HepG2 (cell line): ENCODE data around the gene YY1AP1. TPM values are rescaled to one million over a fixed set of nuclear protein-coding genes. Genes with fewer than 3 reads are reported as not detected.

Experiments
- ATF5 ChIP-seq: sonication (generic); formaldehyde crosslinking; IDR thresholded peaks from 2 replicates; pipeline ENCODE4 v1.4.0; 2020; ENCODE audit warnings: mild to moderate bottlenecking, low read depth, missing genetic modification reagents
- HNRNPK ChIP-seq: fragments of 200-400 bp; formaldehyde crosslinking; IDR thresholded peaks from 2 replicates; pipeline ENCODE4 v1.6.1; 2018; ENCODE audit warnings: low read length, low read depth, moderate library complexity, mild to moderate bottlenecking; ENCODE audit not compliant: poor library complexity, severe bottlenecking
- NAIF1 ChIP-seq: sonication (generic); formaldehyde crosslinking; IDR thresholded peaks from 2 replicates; pipeline ENCODE4 v1.5.0; 2020; ENCODE audit warnings: mild to moderate bottlenecking, missing genetic modification reagents, borderline replicate concordance
- SP5 ChIP-seq: IDR thresholded peaks from 2 replicates; pipeline ENCODE4 v1.6.1; 2016; ENCODE audit warnings: low read depth, borderline replicate concordance
- SRY ChIP-seq: sonication (generic); formaldehyde crosslinking; IDR thresholded peaks from 2 replicates; pipeline ENCODE4 v1.8.0; 2022; ENCODE audit warnings: mild to moderate bottlenecking, missing genetic modification reagents
- THRA ChIP-seq: sonication (generic); formaldehyde crosslinking; IDR thresholded peaks from 2 replicates; pipeline ENCODE4 v1.4.0; 2020; ENCODE audit warnings: missing genetic modification reagents, borderline replicate concordance
- ZBTB38 ChIP-seq: sonication (generic); formaldehyde crosslinking; IDR thresholded peaks from 2 replicates; pipeline ENCODE4 v1.5.1; 2020; ENCODE audit warnings: mild to moderate bottlenecking, missing genetic modification reagents
- ZBTB40 ChIP-seq, 2 experiments: fragments of 450-650 bp in 1 of 2; sonication (generic) in 1 of 2; formaldehyde crosslinking in 1 of 2; IDR thresholded peaks; 2 replicates each; pipeline versions ENCODE4 v1.6.1 to v1.8.0; 2016 to 2022; ENCODE audit warnings: antibody characterized with exemption in 1 of 2, mild to moderate bottlenecking in 1 of 2, missing genetic modification reagents in 1 of 2
- ZNF317 ChIP-seq: sonication (generic); formaldehyde crosslinking; IDR thresholded peaks from 2 replicates; pipeline ENCODE4 v1.5.0; 2020; ENCODE audit warnings: mild to moderate bottlenecking, missing genetic modification reagents
- ZNF567 ChIP-seq: sonication (generic); formaldehyde crosslinking; IDR thresholded peaks from 2 replicates; pipeline ENCODE4 v1.8.1; 2023; ENCODE audit warnings: mild to moderate bottlenecking, missing genetic modification reagents, borderline replicate concordance
- ZNF574 ChIP-seq: sonication (generic); formaldehyde crosslinking; IDR thresholded peaks from 2 replicates; pipeline ENCODE4 v1.4.0; 2020; ENCODE audit warnings: missing genetic modification reagents
- ZNF746 ChIP-seq: sonication (generic); formaldehyde crosslinking; IDR thresholded peaks from 2 replicates; pipeline ENCODE4 v1.8.0; 2022; ENCODE audit warnings: mild to moderate bottlenecking, missing genetic modification reagents
- ZNF772 ChIP-seq: sonication (generic); formaldehyde crosslinking; IDR thresholded peaks from 2 replicates; pipeline ENCODE4 v1.5.0; 2020; ENCODE audit warnings: mild to moderate bottlenecking, missing genetic modification reagents
- polyA plus RNA-seq, 8 experiments: library from polyadenylated mRNA; depleted of rRNA in 3 of 8; stranded (reverse) in 7 of 8; unstranded in 1 of 8; fragments of >200 nt; fragmentation: Illumina TruSeq in 4 of 8; extraction: Trizol in 4 of 8; gene quantifications; 2 replicates each; pipeline versions ENCODE4 v1.2.1 to v1.2.3, GENCODE V29; 2011 to 2016; ENCODE audit warnings: low read depth in 4 of 8, missing spikeins in 1 of 8, mixed read lengths in 1 of 8; ENCODE audit not compliant: insufficient read depth in 1 of 8
- total RNA-seq, 5 experiments: library from RNA; depleted of rRNA; stranded (reverse); fragments of >200 nt; fragmentation: Illumina TruSeq; extraction: Trizol; gene quantifications; 2 replicates each; pipeline ENCODE4 v1.2.3, GENCODE V29; 2016; ENCODE audit warnings: low read depth in 1 of 5

The YY1AP1 gene
- total and polyA plus RNA-seq, 2 of the 13 experiments (the other 11 are each of a cell fraction or from before 2014, with no cell fraction given): 28.5 to 69.4 TPM

GRCh38 chr1:155688324-155689080 lies at the start of gene YY1AP1 (continued):
- peak; percentile 55; the same call in 1 of the 2 replicates for TF ChIP-seq ZNF567 (CRISPR knock-in tag)
- TF ChIP-seq HNRNPK: peak; percentile 98
- TF ChIP-seq SRY (CRISPR knock-in tag): peak; percentile 95
- peak; percentile 51; the same call in 1 of the 2 replicates for TF ChIP-seq ZBTB38
- TF ChIP-seq ZNF746: peak; percentile 27; the same call in 1 of the 2 replicates
- peak; percentile 32; the same call in 1 of the 2 replicates for TF ChIP-seq ATF5 (CRISPR knock-in tag)
- no peak for TF ChIP-seq ZBTB40 (IDR thresholded peaks at IDR 0.05)
- peak; percentile 77 for TF ChIP-seq ZBTB40 (CRISPR knock-in tag; IDR thresholded peaks at IDR 0.05)
- TF ChIP-seq ZNF772 (CRISPR knock-in tag): peak; percentile 73; the same call in 1 of the 2 replicates
- TF ChIP-seq NAIF1 (CRISPR knock-in tag): 0 out of 2 replicates have a peak, but pooled peaks have one; percentile 49
- peak; percentile 13; the same call in 1 of the 2 replicates for TF ChIP-seq ZNF574 (CRISPR knock-in tag)
- peak; percentile 53; the same call in 1 of the 2 replicates for TF ChIP-seq THRA
- no peak; the same call in 1 of the 2 replicates for TF ChIP-seq SP5 (CRISPR knock-in tag)
- TF ChIP-seq ZNF317: peak; percentile 73
